Bronchial epithelial cell (primary cell): ENCODE results near the gene ALDH2. TPM values are rescaled to one million over a fixed set of nuclear protein-coding genes. Genes with fewer than 3 reads are reported as not detected.
A peak's percentile ranks its signal among the peaks of the same experiment; 100 is the strongest.

Source experiments
- DNase-seq: peaks from one replicate; pipeline ENCODE4 v3.0.0-alpha.2; 2010; ENCODE audit warnings: low read depth
- FAIRE-seq: peaks from 2 replicates; lab custom pipeline; 2011; peaks lifted over from hg19 to GRCh38; lab: Jason Lieb, UNC
- H3K27me3 ChIP-seq: 2 replicates; pipeline ENCODE4 v1.5.1; 2011; ENCODE audit warnings: low read length; ENCODE audit not compliant: control insufficient read depth, insufficient read depth
- H3K36me3 ChIP-seq: 2 replicates; pipeline ENCODE4 v1.5.1; 2011; ENCODE audit warnings: low read length; ENCODE audit not compliant: control insufficient read depth, insufficient read depth
- H3K4me3 ChIP-seq: 2 replicates; pipeline ENCODE4 v1.5.1; 2011; ENCODE audit warnings: mild to moderate bottlenecking, low read depth, low read length, control low read depth
- total RNA-seq: library from RNA; depleted of rRNA; stranded (reverse); fragments of >200 nt; gene quantifications from 2 replicates; pipeline ENCODE4 v1.2.1, GENCODE V29; 2014
- TF ChIP-seq, protein P1 (sequence below): IDR thresholded peaks from 2 replicates; pipeline ENCODE4 v1.5.1; 2011; ENCODE audit warnings: mild to moderate bottlenecking, moderate library complexity, low read length, control low read depth, inconsistent platforms; ENCODE audit not compliant: insufficient read depth, severe bottlenecking

Gene ALDH2
- total RNA-seq, 1 donor from 2014 or later: 41.9 TPM

DNA sequence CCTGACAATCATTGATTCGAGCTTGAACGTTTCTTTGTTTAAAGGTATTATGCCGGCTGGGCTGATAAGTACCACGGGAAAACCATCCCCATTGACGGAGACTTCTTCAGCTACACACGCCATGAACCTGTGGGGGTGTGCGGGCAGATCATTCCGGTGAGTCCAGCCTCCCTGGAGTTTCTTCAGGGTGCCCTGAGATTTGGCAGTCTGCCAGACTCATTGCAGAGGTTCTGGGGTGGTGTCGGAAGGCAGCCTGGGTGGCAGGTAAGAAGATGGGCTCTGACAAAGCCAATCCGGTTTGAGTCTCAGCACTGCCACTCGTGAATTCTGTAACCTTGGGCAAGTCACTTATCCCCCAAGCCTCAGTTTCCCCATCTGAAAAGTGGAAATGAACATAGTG, 23.0 kb downstream of the ALDH2 start:
- Histone ChIP-seq H3K27me3 (no peaks in the 10 kb centered on the region), H3K36me3 (peaks cover 33% of the 10 kb centered on the region), H3K4me3 (no peak overlapping the region)
- TF ChIP-seq, protein P1, sequence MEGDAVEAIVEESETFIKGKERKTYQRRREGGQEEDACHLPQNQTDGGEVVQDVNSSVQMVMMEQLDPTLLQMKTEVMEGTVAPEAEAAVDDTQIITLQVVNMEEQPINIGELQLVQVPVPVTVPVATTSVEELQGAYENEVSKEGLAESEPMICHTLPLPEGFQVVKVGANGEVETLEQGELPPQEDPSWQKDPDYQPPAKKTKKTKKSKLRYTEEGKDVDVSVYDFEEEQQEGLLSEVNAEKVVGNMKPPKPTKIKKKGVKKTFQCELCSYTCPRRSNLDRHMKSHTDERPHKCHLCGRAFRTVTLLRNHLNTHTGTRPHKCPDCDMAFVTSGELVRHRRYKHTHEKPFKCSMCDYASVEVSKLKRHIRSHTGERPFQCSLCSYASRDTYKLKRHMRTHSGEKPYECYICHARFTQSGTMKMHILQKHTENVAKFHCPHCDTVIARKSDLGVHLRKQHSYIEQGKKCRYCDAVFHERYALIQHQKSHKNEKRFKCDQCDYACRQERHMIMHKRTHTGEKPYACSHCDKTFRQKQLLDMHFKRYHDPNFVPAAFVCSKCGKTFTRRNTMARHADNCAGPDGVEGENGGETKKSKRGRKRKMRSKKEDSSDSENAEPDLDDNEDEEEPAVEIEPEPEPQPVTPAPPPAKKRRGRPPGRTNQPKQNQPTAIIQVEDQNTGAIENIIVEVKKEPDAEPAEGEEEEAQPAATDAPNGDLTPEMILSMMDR: no peak
- no peak for FAIRE-seq
- DNase-seq: no peak

DNA sequence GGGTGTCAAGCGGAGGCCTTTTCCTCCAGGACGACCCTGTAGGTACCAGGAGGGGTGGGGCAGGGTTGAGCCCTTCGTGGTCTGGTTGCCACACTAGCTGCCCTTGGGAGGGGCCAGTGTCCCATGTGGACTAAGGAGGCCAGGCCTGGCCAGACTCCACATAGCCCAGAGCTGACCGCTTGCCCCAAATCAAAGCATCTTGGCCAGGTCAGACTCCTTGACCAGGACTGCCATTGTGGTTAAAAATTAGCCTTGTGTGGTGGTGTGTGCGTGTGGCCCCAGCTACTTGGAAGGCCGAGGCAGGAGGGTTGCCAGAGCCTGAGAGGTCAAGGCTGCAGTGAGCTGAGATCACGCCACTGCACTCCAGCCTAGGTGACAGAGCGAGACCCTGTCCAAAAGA, 24.8 kb downstream of the ALDH2 start:
- TF ChIP-seq, protein P1: no peak
- FAIRE-seq: no peak

DNA sequence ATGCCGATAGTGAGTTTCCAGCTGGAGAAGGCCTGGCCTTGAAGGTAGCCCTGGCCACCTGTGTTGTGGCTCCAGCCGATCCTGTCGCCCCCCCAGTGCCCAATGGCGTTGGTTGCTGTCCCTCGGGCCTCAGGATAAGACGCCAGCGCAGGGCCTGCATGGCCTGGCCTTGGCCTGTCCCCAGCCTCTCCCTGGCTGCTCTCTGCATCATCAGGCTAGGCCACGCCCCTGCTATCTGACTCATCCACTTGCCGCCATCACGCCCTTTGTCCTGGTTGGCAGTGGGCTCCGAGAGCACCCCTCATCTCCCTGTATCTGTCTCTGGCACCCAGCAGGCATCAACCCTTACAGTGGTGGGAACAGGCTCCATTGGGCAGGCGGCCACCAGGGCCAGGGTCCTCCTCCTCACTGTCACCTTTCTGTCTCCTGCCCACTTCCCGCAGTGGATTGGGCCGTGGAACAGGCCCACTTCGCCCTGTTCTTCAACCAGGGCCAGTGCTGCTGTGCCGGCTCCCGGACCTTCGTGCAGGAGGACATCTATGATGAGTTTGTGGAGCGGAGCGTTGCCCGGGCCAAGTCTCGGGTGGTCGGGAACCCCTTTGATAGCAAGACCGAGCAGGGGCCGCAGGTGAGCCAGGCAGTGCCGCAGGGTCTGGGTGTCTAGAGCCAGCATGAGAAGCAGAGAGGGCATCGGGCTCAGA, 25.6 kb downstream of the ALDH2 start:
- FAIRE-seq: no peak
- Histone ChIP-seq H3K27me3 (no peaks in the 10 kb centered on the region), H3K4me3 (no peak overlapping the region), H3K36me3 (peaks cover 30% of the 10 kb centered on the region)
- peak; percentile 28 for DNase-seq
- TF ChIP-seq, protein P1: no peak

More for the DNA sequence above, 24.8 kb downstream of the ALDH2 start:
- no peak for DNase-seq
- H3K36me3 ChIP-seq: peaks cover 30% of the 10 kb centered on the region
- no peak overlapping the region for H3K4me3 ChIP-seq
- no peaks in the 10 kb centered on the region for H3K27me3 ChIP-seq

DNA sequence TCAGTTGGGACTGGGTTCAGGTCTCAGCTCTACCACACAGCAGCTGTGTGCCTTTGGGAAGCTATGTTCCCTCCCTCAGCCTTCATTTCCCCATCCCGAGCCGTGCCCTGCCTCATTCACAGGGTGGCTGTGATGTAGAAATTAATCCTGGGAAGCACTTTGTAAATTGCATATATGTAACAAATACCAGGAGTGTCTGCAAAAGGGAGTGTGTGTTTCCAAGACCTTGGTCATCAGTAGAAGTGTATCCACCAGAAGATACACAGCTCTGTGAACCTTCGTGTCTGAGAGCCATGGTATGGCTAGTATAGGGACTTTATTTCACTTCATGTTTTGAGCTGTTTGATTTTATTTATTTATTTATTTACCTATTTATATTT, 26.1 kb downstream of the ALDH2 start:
- no peak for FAIRE-seq
- TF ChIP-seq, protein P1: no peak
- H3K36me3 ChIP-seq: peaks cover 27% of the 10 kb centered on the region

DNA sequence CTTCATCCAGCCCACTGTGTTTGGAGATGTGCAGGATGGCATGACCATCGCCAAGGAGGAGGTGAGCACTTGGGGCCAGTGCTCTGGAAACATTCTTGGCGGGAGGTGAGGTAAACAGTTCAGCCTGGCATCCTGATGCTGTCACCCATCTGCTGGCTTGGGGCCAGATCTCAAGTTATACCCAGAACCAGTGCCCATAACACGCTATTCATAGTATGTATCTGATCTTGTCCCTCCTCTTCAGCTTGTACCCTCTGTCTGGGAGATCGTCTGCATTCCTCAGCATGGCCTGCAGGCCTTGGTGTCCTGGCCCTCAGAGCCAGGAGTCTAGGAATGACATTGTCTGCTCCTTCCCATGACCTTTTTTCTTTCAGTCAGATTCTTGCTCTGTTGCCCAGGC, 31.4 kb downstream of the ALDH2 start:
- H3K4me3 ChIP-seq: no peak overlapping the region
- TF ChIP-seq, protein P1: no peak
- H3K27me3 ChIP-seq: no peaks in the 10 kb centered on the region
- no peak for DNase-seq
- peaks cover 19% of the 10 kb centered on the region for H3K36me3 ChIP-seq
- FAIRE-seq: no peak

More for the DNA sequence above, 26.1 kb downstream of the ALDH2 start:
- Histone ChIP-seq H3K27me3 (no peaks in the 10 kb centered on the region), H3K4me3 (no peak overlapping the region)
- no peak for DNase-seq

DNA sequence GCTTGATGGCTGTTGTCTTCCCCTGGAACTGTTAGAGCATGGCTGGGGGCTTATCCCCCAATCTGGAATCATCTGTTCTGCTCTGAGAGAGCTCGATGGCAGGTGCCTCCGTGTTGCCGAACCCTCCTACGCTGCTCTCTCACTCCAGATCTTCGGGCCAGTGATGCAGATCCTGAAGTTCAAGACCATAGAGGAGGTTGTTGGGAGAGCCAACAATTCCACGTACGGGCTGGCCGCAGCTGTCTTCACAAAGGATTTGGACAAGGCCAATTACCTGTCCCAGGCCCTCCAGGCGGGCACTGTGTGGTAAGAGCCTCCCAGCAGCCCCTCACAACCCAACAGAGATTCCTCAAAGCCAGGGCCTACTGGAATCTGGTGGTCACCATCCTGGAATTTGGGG, 33.0 kb downstream of the ALDH2 start:
- Histone ChIP-seq H3K27me3 (no peaks in the 10 kb centered on the region), H3K36me3 (peaks cover 25% of the 10 kb centered on the region), H3K4me3 (no peak overlapping the region)
- no peak for DNase-seq
- FAIRE-seq: no peak
- TF ChIP-seq, protein P1: no peak
